ENCODE measurements around the gene PDK2.

DNA sequence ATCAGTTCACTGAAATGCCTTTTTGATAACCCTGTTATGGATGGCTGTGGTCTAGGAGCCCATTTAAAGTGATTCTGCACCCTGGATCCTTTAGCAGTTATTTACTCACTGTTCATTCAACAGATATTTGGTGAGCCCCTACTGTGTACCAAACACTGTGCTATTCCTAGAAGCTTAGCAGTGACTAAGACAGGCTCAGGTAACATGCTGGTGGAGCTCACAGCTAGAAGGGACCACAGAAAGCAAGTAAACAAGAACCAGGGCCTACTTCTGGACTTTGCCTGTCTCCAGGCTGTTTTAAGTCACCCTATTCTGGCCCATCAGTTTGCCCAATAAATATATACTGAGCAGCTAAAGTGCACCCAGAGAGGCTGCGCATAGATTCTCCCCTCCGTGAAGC, 28.2 kb upstream of the PDK2 start:
- TF ChIP-seq, protein P1, sequence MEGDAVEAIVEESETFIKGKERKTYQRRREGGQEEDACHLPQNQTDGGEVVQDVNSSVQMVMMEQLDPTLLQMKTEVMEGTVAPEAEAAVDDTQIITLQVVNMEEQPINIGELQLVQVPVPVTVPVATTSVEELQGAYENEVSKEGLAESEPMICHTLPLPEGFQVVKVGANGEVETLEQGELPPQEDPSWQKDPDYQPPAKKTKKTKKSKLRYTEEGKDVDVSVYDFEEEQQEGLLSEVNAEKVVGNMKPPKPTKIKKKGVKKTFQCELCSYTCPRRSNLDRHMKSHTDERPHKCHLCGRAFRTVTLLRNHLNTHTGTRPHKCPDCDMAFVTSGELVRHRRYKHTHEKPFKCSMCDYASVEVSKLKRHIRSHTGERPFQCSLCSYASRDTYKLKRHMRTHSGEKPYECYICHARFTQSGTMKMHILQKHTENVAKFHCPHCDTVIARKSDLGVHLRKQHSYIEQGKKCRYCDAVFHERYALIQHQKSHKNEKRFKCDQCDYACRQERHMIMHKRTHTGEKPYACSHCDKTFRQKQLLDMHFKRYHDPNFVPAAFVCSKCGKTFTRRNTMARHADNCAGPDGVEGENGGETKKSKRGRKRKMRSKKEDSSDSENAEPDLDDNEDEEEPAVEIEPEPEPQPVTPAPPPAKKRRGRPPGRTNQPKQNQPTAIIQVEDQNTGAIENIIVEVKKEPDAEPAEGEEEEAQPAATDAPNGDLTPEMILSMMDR (conservative IDR thresholded peaks at IDR 0.05 in 1 of 2, IDR thresholded peaks at IDR 0.05 in 1 of 2; ENCODE audit: low read depth in 1 of 2, low read length in 2 of 2), result no peak
- TF ChIP-seq EZH2 (IDR thresholded peaks at IDR 0.05; ENCODE audit: low read length, missing control alignments), result no peak

Measured in fibroblast of lung (primary cell).